ENCODE measurements around the gene TMEM97.

Gene TMEM97

DNA sequence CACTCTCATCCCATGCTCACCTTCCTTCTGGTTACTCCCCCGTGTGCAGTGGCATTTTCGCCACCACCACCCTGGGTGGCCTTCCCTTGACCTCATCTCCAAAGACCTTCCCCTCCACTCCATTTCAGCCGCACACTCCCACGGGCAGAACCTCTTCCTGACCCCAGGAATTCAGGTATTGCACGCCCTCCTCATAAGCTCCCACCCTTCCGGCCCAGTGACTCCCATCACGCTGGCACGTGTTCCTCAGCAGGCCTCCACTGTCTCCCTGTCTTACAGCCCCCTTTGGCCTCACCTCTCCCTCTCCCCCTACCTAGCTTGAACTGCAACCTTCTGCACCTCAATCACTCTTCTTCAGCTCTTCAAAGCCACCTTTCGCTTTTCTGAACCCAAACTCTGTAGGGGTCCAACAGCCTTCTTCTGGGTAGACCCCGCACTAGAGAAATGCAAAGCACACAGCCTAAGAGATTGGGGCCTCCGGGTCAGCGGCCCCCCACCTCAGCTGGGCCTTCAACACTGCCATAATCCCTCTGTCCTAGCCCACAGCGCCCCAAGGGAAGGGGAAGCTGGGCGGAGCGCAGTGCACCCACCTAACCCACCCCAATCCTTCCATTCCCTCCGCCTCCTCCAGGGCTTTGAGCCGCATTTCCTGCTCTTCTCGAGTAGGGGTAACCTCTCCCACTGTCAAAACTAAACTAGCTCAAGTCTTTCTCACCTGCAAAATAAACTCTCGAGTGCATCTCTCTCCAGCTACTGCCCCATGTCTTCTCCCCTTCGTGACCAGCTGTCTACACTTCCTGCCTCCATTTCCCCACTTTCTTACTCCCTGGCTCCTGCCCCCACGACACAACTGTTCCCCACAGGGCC is 1.7 kb upstream of the TMEM97 start:
- no peak for DNase-seq

DNA sequence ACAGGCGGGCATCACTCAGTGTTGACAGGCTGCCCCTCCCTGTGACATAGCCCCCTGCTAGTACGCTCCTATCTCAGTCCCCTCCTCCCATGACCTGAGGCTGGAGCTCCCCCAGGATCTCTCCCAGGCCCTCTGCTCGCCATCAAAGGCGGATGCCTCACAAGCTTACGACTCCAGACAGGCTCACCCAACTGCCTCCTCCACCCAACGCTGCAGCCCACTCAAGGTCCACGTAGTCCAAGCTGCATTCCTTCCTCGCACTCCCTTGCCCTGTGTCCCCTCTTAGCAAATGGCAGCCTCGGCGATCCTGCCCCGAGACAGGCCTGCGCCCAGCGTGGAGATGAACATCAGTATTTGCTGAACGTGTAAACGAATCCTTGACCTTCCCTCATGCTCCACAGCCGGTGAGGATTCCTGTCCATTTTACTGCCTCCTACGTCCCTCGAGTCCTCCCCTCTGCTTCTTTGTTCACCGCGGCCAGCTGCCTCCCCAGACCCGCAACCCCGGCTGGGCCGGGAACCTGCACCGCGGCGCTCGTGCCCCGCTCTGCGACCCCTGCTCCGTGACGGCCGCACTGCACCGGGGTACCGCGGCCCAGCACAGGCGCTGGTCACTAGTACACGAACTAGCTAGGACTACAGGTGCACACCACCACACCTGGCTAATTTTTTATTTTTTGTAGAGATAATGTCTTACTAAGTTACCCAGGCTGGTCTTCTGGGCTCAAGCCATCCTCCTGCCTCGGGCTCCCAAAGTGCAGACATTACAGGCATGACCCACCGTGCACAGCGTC is 838 bp upstream of the TMEM97 start:
- no peak for DNase-seq

DNA sequence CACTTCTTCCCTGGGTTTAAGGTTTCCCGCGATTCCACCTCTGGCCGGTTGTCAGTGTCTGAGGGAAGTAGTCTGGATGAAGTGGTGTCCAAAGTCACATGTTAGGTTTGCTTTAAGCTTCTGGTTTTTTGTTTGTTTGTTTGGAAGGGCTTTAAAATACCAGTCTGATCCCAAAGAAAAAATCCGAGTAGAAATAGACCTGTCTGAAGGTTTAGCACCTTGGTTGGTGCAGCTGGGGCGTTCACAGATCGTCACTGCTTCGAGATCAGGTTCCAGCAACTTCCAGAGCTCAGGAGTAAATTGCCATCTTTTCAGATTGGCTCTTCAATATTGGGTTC is 567 bp downstream of the TMEM97 start:
- DNase-seq: no peak

DNA sequence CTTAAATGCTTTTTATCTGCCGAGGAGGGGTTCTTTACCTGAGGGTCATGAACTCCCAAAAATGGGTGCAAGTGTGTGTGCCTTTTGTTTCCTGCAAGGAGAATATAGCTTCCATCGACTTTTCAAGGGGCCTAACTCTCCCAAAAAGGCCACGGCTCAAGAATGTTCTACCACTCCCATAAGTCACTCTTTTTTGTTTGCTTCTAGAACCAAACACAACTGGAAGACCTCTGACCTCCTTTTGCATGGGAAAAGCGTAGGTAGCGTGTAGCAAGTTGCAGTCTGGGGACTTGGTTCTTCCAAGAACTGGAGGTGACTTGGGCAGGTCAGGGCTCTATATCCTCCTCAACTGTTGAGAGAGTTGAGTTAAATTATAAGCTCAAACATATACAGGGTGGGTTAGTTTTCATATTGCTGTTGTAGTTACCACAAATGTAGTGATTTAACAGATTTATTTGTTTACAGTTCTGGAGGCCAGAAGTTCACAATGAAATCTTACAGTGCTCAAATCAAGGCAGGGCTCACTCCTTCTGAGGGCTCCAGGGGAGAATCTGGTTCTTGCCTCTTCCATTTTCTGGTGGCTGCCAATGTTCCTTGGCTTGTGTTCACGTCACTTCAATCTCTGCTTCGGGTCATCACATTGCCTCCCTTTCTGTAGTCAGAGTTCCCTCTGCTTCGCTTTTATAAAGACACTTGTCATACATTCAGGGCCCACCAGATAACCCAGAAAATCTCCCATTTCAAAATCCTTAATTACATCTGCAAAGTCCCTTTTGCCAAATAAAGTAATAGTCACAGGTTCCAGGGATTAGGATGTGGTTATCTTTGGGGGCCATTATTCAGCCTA is 1.4 kb downstream of the TMEM97 start:
- no peak for DNase-seq

DNA sequence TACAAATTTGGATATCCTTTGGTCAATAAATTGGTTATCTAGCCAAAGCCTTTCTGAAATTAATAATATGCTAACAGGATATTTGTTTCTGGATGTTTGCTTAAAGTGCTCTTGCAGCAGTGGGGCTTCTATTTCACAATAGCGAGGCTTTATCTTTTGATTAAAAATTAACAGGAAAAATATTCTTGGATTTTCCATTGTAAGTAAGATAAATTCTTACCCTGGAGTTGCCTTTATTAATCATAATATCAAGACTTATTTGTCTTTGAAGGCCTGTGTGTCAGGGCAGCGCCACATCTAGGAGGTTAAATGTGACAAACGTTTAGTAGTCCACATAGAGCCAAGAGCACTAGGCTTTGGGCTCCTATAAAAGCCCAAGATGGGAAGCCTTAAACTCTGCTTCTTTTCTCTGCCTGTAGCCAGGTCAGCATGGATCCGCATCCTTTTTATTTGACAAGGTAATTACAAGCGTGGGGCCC is 5.3 kb downstream of the TMEM97 start:
- DNase-seq: no peak

DNA sequence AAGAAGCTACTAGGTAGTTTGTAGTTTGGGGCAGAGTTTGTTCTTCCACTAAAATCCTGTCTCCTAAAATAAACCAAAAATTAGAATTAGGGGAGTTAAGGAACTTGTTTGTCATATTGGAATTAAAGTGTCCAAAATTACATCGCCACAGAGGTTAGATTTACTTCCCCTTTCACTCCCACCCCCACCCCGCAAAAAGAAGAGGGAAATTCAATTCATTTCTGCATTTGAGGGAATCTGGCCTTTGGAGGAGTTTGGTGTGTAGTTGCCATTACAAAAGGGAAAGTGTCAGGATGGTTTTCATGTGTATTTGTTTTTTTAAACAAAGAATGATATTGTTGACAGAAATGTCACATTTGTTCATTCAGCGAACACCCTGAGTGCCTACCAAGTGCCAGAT is 5.8 kb downstream of the TMEM97 start:
- no peak for DNase-seq

DNA sequence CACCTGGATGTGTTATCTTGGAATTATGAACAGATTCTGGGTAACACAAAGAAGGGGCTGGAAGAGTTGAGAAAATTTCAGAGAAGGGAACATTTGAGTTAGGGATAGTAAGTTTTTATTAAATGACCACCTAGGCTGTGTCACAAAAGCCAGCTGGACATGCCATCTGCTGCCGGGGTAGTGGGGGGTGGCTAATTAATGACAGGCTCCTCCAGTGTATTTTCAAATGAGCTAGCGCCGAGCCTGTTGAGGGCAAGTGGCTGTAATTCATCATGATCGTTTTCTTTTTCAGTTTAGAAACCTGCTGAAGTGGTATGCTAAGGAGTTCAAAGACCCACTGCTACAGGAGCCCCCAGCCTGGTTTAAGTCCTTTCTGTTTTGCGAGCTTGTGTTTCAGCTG is 6.2 kb downstream of the TMEM97 start:
- no peak for DNase-seq

DNA sequence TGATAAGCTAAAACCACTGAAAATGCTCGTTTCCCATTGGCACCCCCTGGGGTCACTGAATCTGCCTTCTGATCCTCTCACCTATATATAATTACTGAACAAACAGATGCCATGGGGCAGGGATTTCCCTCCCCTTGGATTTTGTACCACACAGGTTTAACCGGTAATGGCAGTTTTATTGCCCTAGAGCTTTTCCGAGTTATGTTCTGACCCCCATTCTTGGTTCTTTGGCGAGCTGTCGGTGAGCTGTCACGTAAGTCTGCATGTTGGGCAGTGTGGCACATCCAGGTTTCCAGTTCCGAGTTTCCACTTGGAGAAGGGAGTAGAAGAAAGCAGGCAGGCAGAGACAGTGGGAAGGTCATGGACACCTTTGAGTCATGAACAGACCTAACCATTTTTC is 7.1 kb downstream of the TMEM97 start:
- DNase-seq: no peak

DNA sequence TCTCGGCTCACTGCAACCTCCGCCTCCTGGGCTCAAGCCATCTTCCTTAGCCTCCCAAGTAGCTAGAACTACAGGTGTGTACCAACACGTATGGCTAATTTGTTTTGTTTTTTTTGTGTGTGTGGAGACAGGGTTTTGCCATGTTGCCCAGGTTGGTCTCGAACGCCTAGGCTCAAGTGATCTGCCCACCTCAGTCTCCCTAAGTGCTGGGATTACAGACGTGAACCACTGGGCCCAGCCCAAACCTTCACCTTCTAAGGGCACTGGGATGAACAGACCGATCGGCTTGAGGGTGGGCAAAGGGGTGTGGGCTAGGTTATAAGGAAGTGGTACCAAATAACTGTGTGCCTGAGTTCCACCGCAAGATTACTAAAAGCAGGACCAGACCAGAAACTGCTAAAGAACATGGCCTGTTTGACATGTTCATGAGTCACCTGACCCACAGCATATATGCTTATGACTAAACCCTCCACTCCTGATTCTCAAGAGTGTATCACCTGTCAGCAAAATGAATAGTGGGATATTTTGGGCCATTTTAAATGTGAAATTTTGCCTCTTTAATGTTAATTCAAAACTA is 8.1 kb downstream of the TMEM97 start:
- DNase-seq: no peak

DNA sequence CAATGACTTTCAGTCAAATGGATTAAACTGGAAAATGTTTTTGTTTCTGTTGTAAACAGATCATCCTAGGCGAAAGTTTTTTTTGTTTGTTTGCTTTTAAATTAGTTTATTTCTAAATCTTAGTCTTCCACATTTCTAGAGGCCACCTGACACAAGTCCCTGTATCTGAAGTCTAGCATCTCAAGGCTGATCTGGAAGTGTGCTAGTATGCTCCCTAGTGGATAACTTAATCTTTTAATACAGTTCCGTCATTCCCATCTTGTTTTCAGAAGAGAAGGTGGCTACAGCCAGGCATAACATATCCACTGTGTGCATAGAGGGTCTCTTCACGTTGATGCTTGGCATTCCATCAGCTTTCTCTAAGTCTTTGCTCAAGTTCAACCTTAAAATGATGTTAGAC is 8.7 kb downstream of the TMEM97 start:
- DNase-seq: no peak

DNA sequence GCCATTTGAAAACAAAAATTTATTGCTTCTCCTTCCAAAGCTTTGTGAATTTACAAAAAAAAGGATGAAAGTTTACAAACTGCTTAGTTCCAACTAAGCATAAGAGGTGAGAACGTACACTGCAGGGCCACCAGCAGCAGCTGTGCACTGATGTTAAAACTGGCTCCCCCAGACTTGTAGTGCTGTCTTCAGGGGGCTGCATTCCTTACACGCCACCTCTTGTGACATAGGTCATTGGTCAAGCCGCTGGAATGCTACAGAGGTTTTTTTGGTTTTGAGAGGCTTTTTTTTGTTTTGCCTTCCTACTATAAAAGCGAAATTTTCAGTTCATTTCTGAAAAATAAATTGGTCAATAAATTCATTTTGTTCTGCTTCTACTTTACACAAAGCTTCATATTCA is 9.3 kb downstream of the TMEM97 start:
- no peak for DNase-seq

DNA sequence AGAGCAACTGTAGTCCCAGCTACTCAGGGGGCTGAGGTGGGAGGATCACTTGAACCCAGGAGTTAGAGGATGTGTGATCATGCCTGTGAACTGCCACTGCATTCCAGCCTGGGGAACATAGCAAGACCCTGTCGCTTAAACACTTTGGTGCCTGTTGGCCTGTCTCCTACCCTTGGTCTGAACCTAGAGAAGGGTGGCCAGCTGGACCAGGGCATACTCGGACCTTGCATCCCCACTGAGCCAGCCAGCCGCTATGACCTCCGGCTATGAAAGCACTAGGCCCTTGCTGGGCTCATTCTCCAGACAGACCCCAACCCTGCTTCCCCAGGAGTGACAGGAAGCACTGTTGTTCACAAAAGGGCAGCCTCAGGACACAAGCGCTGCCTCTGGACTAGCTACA is 11.7 kb downstream of the TMEM97 start:
- DNase-seq: no peak

DNA sequence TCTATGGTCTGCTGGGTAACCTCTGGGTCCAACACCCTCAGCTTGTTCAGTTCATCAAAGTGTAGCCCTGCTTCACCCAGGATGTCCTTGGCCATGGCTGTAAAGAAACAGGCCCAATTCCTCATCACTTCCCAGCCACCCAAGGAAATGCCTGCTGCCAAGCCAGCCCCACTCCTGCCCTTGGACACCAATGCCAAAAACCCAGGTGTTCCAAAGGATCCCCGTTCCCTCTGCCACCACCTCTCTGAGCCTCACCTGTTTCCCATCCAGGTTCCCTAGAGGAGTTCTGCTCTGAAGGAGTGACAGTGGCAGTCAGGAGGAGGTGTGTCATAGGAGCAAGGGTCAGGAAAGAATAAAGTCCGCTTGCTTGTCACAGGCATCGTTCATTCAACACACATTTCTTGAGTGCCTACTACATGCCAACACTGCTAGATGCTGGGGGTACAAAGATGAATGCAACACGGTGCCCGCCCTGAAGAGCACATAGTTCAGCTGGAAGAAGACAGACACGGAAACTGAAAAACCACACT is 13.0 kb downstream of the TMEM97 start:
- no peak for DNase-seq

DNA sequence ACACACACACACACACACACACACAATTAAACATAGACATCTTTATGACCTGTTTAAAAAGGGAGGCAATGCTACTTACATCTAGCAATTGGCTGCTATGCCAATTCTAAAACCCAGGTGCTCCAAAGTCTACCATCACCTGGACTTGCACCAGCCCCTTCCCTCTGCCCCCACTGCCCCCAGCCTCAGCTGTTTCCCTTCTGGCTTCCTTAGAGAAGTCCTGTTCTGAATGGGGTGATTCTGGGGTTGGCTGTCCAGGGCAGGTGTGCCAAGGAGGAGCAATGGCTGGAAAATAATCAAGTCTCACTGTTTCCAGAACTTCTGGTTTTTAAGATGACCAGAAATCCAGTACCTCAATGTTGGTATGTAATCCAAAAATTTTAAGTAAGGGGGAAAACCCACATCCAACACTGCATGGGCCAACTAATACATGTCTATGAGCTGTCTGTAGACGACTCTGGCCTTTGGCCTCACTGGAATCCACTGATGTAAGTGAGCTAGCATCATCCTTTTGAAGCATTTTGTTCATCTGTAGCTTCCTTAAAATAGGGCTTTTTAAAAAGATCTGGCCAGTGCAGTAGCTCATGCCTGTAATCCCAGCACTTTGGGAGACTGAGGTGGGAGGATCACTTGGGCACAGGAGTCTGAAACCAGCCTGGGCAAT is 14.2 kb downstream of the TMEM97 start:
- no peak for DNase-seq

DNA sequence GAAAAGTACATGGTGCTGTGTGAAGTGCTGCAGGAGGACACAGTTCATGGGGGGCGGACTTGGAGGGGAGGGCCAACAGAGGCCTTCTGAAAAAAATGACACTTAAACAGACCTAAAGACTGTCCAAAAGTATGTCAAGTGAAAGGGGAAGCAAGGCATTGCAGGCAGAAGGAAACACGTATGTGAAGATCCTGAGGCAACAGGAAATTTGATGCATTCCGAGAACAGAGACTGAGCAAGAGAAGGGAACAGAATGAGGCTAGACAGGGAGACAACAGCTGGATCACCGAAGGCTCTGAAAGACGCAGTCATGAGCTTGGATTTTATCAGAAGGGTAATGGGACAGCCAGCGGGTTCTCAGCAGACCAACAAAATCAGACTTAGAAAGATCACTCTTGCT is 15.2 kb downstream of the TMEM97 start:
- DNase-seq: no peak

DNA sequence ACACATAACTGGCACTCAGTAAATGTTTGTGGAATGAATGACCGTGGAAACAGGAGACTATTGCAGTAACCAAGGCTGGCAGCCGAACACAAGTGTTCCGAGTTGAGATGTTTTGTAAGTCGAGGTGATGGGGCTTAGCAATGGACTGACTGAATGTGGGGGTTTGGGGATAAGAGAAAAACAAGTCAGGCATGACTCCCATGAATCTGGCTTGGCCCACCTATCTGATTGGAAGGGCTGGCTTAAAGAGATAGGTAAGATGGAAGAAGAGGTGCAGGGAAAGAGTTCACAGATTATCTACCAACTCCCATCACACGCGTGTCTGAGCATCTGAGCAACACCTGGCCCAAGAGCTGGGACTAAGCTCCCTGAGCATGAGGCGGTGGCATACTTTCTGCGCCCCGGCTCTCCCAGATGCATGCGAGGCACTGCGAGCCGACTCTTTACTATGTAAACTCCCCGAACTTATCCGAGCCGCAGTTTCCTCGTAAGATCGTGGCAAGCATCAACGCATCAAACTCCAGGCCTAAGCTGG is 15.7 kb downstream of the TMEM97 start:
- no peak for DNase-seq

DNA sequence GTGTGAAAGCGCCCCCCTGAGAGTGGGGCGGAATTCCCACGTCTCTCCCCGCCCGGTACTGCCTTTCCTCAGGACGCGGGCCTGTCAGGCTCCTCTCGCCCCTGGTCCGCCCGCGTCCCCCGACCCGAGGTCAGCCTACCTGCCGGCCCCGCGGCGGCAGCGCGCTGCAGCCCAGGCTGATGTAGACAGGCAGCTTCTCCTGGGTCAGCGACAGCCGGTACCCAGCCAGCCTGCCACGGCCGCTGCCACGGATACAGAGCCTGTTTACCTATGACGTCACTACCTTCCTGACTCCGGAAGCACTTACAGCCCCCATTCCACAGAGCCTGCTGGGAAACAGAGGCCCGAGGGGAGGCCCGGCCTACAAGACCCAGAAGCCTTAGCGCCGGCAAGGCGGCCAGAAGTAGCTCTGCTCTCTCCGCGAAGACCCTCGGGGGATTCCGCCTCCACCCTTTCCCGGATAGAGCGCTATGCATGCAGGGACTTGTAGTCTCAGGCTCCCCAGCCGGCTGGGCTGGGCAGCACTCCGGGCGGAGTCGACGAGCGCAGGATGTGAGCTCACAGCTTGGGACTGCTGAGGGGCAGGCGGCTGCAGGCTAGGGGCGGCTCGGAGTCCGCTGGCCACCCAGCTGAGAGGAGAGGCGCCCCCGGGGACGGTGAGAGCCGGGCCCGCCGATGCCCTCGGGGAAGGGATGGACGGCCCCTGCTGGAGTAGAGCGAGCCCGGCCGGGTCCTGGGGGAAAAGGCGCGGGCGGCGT is 16.4 kb downstream of the TMEM97 start, which contains the start of the genes IFT20 and TNFAIP1:
IFT20 (minus strand) TSS at position 272 of the 758 bp plus-strand sequence. CDS start 3,487 bp downstream, outside the sequence.
TNFAIP1 (plus strand) TSS at position 561 of the 758 bp plus-strand sequence. CDS start 3,761 bp downstream, outside the sequence.
- peak; percentile 99 for DNase-seq

DNA sequence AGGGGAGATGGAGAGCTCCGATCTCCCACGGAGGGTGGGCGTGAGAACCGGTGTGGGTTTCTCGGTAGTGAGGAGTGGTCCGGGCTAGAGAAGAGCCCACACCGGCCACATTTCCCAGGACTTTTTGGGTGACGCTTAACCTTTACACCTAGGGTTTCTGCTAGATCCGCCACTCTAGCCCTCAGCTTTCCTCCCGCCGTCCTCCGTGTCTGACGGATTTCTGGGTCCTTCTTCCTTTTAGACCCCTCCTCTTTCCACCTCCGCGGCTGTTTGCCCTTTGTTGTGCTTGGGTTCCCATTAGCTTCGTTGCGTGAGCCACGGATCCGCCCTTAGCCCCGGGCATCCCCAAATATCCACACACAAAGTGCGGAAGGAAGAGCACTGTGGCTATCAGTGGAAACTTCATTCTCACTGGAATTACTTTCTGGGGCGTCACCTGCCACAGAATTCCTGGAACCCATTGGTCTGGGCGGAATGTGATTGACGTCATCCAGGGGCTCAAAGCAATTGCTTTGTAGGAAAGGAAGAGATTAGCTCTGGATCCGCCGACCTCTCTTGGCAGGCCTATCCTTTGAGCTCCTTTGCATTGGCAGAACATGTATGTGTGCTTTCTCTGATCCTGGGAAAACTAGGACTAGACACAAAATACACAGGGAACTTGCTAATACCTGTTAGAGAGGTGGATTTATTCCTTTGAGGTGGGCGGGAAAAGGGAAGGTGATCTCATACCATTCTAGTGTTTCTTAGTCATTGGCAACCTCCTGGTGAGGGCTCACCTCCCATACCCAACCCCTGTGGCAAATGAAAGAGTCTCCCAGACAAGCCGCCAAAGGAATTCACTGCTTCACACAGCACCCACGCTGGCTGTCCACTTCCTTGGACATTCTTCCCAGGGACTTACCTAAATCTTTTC is 17.2 kb downstream of the TMEM97 start:
- DNase-seq: peak; percentile 43

DNA sequence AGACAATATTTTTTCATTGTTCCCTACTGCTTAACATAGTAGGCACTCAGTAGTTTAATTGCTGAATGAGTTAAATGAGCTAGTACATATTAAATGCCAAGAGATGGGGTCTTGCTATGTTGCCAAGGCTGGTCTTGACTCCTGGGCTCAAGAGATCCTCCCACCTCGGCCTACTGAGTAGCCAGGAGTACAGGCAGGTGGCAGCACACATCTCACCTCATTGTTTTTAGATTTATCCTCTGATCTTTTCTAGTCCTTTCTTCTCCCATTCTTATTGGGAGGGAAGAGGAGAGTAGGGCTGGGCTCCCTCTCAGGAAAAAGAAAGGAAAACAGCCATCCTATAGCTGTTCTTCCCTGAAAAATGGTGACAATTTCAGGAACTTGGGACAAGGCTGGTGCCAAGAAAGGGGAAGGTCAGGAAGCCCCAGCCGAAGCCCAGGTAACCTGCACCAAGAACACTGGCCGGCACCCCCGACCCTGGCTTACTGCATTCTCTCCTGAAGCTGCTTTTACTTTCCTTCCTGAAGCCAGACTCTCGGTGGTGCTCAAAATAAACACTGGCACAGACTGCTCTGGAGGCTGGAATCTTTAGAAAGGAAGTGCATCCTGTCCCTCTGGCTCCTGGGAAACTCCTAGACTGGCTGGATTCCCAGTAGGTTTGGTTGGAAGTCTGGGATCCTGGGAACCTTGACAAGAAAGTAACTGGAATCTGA is 19.2 kb downstream of the TMEM97 start:
- DNase-seq: no peak

All from NCI-H1105 (cell line).